ENCODE results near the gene TRAF3. TPM values are rescaled to one million over a fixed set of nuclear protein-coding genes. Genes with fewer than 3 reads are reported as not detected.

Gene TRAF3
- total RNA-seq, 2 donors from 2014 or later: 12.2 to 15.7 TPM

DNA sequence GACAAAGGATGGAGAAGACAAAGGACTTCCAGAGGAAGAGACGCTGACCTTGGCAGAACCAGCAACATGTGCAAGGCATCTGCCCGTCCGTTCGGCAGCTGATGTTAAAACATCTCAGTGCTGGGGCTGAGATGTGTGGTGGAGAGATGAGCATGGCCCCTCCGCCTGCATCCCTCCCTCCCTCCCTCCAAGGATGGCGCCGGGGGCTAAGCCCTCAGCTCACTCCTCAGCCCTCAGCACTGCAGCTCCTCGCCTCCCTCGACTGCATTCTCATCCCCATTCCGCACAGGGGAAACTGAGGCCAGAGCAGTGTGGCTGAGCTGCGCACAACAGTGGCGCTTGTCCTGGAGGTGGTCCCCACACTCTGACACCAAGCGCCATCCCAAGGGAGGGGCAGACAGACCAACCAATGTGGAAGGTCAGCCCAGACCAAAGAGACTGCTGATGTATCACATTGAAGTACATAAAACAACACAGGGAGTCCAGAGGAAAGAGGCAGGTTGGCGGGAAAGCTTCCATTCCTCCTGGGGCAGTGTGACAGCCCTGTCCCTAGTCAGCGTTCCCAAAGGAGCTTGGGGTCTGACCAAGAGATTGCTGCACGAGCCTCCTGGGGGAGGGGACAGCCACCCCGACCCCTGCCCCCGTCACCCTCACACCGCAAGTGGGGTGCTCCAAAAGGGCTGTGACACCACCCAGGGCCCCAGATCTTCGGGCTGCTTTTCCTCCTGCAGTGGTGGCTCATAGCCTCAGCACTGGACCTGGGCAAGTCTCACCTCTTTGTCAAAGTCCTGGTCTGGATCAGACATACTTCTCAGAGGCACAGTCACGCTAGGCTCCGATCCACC lies 160.3 kb downstream of the TRAF3 start:
- ATAC-seq (no peak), DNase-seq (no peak)
- intact Hi-C loops (cut with DNase I): no loop called here

DNA sequence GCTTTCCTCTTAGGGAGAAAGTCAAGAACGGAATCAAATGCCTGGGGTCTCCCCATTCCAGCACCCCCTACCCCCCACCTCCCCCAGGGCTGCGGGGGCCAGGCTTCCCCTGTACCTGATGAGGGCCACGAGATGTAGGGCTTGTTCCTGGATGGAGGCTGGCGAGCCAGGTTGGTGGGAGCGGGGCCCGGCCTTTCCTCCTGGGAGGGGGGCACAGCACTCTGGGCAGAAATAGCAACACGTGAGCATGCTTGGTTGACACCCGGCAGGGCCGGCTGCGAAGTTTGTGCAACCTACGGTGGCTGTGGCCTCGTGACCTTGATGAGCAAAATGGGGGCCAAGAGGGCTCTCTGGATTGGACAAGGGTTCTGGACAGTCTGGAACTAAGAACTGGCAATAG lies 160.9 kb downstream of the TRAF3 start:
- ATAC-seq (no peak), DNase-seq (no peak)
- intact Hi-C loops (cut with DNase I): no loop called here

DNA sequence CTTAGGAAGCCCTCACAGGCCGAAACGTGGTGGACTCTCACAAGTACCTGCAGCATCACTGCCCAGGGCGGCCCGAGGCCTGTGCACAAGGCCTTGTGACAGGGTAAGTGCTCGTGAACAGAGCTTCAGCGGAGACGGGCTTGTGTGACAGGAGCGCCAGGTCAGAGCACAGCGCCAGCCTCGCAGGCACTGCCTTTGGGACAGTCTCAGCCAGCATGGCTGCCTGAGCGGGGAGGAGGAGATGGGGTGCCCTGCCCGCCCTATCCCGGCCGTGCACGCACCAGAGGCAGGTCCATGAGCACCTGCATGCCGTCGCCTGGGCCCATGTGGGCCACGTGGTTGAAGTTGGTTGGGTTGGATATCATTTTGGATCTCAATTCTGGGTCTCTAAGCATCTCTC lies 162.1 kb downstream of the TRAF3 start:
- ATAC-seq (no peak), DNase-seq (no peak)
- intact Hi-C loops (cut with DNase I): no loop called here

DNA sequence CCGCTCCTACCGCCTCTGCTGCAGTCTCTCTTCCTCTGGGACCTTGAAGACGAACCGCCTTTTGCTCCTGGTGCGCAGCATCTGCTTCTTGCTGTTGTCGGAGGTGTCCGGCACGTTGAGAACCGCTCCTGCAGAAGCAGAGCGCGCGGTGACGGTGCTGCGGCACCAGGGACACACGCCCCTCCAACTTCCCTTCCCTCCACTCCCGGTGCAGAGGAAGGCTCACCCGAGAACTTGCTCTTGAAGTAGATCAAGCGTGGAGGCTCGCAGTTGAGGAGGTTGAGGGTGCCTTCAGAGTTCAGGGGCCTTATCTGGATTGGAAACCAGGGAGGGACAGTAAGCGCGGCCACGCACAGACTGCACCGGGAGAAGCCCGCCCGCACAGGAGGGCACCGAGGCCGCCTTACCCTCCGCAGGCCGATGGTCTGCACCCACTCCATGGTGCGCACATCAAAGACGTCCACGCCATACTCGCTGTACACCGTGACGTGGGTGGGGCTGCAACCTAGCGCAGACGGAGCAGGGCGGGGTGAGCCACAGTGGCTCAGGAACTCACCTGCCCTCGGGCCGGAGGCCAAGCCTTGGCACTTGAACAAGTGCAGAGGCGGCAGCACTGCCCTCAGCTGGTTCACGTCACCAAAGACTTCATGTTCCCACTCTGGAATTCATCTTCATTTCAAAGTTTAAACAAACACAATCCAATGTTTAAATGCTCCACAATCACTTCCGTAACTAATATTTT lies 162.7 kb downstream of the TRAF3 start:
- ATAC-seq: no peak
- intact Hi-C loops (cut with DNase I): no loop called here
- DNase-seq: no peak

DNA sequence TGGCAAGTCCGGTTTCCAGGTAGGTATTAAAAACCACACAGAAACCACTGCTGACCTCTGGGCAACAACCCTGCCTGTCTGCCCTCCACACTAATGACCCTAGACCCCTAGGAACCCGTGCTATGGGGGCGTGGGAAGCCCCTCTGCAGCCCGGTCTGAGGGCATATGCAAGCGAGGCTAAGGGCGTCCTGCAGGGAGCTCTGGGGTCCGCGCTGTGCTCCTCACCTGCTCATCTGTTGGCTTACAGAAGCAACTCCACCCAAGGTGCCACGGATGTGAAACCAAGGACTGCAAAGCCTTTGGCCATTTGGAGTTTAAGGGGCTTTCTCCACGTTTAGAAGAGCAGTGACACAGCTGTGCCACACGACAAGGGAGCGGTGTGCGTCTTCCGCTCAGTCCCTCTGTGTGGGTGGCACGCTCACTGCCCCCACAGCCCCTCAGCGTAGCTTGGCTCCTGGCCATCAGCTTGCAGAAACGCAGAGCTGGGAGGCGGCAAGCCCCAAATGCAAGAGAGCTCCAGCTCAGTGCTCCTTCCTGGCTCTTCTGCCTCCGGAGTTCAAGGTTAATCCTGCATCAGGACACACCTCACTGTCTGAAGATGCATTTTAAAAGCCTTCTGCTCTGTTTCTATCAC lies 163.6 kb downstream of the TRAF3 start:
- ATAC-seq (no peak), DNase-seq (no peak)
- intact Hi-C loops (cut with DNase I): no loop called here

DNA sequence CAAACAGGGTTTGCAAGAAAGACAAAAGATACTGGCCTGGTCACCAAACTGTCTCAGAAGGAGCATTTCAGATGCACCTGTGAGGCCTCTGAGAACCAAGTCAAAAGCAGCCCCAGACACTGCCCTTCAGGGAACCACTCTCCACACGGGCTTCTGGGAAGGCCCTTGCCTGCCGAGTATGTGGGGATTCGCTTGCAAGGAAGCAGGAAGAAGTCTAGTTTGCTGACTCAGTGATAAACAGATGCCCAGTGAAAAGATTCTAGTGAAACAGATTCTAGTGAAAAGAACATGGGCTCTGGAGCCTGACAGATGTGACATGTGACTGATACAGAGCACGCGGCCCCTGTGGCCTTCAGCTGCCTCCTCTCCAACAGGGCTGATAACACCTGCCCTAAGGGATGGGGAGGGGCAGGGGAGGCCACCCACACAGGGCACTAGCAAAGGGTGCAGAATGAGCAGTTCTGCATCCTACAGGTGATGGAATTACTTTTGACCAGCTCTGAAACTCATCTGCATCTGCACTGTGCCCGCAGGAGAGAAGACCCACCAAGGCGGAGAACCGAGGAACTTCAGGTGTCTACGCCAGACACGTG lies 164.3 kb downstream of the TRAF3 start:
- DNase-seq (no peak), ATAC-seq (peak in 1 of 2 donors; percentile 29)
- intact Hi-C loops (cut with DNase I): no loop called here

DNA sequence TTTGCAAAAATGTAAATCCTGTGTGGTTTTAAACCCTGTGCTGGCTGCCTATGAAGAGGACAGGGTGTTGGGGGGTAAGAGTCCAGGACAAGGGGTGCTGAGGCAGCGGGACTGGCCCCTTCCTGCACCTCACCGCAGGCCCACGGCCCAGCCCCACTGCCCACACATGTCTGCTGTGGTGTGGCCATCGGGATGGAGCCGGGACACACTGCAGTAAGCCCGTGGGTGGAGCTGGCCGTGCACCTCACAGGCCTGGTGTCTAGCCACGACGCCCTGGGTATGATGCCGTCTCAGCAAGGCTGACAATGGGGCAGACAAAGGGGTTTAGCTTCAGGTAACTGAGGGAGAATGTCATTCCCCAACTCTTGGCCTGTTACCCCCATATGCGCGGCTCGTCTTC lies 164.8 kb downstream of the TRAF3 start:
- no peak for ATAC-seq
- DNase-seq: no peak
- intact Hi-C loops (cut with DNase I): no loop called here

DNA sequence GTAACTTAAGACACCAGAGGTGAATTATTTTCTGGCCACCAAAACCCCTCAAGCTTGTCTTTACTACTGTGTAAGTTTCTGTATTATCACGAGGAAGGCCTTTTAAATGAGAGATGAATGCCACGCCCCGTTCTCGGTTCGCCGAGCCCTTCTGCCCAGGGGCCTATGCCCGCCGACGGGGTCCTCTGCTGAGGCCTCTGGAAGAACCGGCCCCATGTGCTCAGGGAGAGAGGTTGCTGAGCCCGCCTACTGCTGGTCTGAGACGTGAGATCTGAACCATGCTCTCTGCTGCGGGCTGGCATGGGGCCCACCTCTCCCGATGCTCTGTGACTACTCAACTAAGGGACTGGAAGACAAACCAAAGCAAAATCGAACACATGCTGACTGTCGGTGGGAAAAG lies 166.2 kb downstream of the TRAF3 start:
- ATAC-seq (no peak), DNase-seq (no peak)
- intact Hi-C loops (cut with DNase I): no loop called here

DNA sequence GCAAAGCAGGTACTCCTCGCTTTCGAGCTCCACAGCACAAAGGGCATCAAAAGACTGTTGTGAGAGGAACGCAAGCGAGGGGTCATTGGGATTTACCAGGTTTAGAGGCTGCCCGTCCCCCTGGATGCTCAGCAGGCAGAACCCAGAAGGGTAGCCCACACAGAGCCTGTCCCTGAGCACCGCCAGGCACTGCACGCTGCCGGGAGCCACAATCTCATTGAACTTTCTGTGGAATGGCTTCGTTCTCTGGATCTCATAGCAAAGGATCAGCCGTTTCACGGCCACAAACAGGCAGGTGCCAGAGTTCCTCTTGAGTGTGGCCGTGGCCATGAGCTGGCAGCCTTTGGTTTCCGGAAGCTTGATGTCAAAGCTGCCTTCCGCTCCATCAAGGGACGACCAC lies 166.7 kb downstream of the TRAF3 start:
- no peak for ATAC-seq
- intact Hi-C loops (cut with DNase I): no loop called here
- no peak for DNase-seq

DNA sequence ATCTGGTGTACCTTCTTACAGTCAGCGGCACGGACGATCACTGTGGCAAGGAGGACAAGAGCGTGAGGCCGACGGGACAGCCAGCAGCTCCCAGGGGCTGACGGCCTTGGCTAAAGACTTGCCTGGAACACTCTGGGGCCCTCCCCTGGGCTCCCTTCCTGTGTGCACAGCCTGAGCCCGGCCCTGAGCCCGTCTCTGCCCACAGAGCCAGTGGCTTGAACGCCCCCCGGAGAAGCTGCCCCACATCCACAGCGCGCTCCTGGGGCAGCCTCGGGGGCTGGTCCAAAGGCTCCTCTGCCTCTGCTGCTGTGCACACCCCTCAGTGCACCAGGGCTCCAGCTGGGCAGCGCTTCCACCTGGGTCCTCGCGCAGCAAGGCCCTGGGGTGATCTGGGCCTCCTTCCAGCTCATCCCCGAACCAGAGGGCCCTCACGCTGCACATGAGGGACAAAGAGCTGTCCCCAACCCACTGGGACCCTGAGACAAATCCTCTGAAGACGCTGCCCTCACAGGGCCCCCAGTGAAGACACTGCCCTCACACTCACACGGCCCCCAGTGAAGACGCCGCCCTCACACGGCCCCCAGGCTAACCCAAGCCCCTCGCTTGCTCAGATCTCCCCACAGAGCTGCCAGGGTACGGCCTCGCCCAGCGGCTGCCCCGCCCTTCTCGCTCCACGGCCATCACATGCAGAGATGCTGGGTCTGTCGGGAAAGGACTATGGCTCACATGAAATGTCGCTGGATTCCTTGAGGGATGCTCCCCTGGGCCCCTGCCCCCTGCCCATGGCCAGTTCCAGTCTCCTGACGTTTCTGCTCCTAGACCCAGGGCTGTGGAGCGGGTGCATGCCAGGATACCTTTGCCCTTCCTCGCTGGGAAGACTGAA lies 167.4 kb downstream of the TRAF3 start:
- DNase-seq: no peak
- intact Hi-C loops (cut with DNase I): no loop called here
- no peak for ATAC-seq

DNA sequence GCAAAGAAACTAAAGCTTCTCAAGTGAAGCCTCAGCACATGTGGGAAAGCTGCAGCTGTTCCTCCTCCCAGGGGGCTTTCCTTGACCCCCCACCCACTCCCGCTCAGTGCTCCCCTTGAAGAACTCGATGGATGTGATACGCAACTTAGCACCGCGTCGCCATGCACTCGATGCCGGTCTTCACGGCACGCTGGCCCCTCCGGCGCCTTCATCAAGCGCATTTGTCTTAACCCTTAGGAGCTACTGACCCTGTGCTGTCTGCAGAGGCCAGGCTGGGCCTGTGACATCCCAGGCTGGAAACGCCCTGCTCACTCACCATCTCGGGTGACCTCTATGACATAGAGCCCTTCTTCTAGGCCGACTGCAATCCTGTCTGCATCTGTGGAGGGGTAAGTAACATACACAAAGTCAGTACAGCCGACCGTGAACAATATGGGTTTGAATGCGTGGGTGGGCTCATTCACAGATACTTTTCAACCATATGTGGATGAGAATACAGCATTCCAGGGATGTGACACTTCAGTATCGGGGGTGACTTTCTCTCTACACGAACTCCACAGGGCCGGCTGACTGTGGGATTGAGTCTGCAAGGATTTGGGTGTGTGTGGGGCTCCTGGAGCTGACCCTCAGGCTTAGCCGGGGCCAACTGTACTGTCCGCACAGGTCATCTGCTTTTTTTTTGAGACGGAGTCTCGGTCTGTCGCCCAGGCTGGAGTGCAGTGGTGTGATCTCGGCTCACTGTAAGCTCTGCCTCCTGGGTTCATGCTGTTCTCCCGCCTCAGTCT lies 168.3 kb downstream of the TRAF3 start:
- ATAC-seq (no peak), DNase-seq (no peak)
- intact Hi-C loops (cut with DNase I): no loop called here

DNA sequence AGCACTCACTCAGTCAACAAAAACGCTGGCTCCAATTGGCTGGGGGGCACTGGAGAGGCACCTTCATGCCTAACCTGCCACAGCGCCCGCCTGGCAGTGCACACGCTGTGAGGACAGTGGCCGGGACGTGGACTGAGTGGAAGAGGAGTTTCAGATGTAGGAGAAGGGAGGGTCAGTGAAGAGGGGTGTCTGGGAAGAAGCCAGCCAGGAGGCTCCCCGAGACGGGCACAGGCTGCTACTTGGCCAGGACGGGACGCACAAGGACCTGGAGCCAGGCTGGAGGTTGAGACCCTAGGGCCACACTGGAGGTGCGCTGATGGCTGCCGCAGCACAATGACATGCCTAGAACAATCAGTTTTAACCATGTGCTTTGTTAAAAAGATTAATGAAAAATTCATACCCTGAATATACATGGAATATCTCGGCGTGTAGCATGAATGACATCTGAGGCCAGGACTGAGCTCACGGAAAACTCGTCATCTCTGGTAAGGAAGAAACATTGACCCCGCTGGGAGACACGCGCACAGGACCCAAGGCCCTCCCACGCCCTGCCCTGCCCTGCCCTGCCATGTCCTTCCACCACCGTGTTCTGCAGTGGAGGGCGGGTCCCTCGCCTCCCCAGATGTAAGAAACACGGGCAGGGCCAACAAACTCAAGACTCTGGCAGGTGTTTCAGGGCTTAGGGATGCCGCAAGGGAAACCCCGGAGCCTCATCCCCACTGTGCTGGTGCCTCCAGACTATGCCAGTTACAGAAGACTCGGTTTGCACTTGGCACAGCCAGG lies 170.3 kb downstream of the TRAF3 start:
- ATAC-seq (no peak), DNase-seq (no peak)
- intact Hi-C loops (cut with DNase I): no loop called here

DNA sequence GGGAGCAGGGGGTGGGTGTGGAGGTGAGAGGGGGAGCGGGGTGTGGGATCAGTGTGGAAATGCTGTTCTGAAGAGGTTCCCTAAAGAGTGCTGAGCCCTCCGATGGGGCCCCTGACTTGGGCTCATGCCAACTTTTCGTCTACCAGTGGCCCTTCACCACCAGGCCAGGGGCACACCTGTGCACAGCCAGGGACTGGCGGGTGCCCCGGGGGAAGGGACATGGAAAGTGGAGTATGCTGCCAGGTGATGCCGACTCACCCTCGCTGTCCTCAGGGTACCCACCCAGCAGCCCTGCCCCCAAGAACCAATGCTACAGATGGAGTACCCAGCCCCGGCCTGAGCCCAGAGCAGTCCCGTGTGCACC lies 171.4 kb downstream of the TRAF3 start:
- intact Hi-C loops (cut with DNase I): no loop called here
- peak in 1 of 2 donors; percentile 4 for ATAC-seq

DNA sequence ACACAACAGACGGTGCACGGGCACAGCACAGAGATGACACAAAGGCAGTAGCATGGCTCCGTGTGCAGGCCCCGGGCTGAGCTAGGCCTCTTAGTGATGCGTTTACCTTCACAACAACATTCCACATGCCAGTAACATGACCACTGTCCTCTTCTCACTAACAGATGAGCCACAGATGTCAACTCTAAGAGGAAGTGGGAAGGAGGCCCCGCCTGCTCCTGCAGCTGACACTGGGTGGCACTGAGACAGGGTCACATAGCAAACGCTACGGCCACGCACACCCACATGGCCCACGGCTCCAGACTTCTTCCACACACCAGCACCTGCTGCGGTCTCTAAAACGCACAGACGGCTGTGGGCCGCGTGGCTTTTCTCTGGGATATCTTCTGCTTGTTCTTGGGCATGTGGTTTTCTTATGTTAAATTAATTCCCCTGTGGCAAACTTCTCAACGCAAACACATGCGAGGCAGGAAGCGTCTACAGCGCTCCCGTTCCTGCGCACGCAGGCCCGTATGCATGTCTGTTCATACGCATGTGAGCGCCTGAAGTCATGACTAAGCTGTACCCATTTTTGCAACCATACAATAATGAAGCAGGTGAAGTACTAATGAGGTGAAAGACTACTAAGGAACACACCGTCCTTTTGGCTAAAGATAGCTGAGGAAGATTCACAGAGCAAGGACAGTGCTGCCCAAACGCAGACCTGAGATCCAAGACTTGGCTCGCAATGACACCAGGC lies 172.0 kb downstream of the TRAF3 start:
- peak in 1 of 2 donors; percentile 9 for ATAC-seq
- no peak for DNase-seq
- intact Hi-C loops (cut with DNase I): no loop called here

More for the DNA sequence above, 171.4 kb downstream of the TRAF3 start:
- DNase-seq: no peak

DNA sequence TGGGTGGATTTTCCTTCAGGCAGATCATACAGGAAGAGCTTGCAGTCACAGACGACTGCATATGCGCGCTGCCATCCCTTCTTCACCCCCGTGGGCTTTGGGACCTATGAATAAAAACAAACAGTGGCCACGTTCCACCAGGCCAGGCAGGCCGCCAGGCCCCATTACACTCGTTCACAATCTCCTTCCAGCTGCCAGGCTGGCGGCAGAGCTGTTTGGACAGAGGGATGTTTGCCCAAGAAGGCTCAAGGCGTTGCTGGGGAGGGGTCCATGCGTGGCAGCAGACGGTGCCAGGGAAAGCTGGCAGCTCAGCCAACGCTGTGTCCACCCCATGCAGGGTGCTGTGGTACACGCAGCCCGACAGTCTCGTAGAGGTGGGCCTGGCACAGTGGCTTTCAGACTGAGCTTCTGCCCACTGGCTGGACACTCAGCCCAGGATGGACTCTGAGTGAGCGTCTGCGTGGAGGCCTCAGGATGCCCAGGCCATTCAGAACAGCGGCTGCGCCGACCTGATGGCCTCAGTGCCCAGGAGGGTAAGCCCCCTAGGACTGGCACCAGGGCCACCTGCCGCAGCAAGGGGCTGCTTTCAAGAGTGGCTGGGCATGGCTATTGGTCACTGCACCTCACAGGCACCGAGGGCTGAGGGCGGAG lies 172.7 kb downstream of the TRAF3 start:
- intact Hi-C loops (cut with DNase I): no loop called here
- DNase-seq (no peak), ATAC-seq (peak; percentile 46 to 76)

DNA sequence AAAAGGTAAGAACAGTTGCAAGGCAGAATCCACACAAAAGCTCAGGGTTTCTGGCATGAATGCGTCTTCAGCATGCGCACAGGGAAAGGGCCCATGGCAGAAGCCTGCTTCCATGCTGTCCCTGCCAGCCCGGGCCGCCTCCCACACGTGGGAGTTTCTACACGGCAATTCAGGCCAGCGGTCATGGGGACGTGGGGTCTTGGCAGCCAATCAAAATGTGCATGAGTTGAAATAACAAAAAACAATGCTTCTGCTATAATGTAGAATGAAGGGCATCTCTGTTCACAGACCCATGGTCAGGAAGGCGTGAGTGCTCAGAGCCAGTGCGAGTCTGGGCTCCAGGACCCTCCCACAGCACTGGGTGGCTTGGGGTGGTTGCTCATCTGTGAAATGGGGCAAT lies 173.8 kb downstream of the TRAF3 start:
- intact Hi-C loops (cut with DNase I): no loop called here
- ATAC-seq: peak in 1 of 2 donors; percentile 56
- no peak for DNase-seq
